Measurements from ENCODE around the gene AFF3.

The AFF3 gene

DNA sequence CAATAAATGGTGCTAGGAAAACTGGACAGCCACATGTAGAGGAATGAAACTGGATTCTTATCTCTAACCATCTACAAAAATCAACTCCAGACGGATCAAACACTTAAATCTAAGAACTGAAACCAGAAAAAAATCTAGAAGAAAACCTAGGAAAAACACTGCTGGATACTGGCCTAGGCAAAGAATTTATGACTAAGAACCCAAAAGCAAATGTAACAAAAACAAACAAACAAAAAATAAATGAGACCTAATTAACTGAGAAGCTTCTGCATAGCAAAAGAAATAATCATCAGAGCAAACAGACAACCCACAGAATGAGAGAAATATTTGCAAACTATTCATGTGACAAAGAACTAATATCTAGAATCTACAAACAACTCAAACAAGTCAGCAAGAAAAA lies 338.5 kb downstream of the AFF3 start:
- DNase-seq (ENCODE audit: low spot score), result no peak
- TF ChIP-seq, protein P1, sequence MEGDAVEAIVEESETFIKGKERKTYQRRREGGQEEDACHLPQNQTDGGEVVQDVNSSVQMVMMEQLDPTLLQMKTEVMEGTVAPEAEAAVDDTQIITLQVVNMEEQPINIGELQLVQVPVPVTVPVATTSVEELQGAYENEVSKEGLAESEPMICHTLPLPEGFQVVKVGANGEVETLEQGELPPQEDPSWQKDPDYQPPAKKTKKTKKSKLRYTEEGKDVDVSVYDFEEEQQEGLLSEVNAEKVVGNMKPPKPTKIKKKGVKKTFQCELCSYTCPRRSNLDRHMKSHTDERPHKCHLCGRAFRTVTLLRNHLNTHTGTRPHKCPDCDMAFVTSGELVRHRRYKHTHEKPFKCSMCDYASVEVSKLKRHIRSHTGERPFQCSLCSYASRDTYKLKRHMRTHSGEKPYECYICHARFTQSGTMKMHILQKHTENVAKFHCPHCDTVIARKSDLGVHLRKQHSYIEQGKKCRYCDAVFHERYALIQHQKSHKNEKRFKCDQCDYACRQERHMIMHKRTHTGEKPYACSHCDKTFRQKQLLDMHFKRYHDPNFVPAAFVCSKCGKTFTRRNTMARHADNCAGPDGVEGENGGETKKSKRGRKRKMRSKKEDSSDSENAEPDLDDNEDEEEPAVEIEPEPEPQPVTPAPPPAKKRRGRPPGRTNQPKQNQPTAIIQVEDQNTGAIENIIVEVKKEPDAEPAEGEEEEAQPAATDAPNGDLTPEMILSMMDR (IDR thresholded peaks at IDR 0.05; ENCODE audit: borderline replicate concordance, control extremely low read depth, extremely low read depth, insufficient read depth, missing control alignments), result no peak
- in situ Hi-C loops (cut with MboI; ENCODE audit: low sequenced_read_pairs, unreplicated experiment), result no loop called here

DNA sequence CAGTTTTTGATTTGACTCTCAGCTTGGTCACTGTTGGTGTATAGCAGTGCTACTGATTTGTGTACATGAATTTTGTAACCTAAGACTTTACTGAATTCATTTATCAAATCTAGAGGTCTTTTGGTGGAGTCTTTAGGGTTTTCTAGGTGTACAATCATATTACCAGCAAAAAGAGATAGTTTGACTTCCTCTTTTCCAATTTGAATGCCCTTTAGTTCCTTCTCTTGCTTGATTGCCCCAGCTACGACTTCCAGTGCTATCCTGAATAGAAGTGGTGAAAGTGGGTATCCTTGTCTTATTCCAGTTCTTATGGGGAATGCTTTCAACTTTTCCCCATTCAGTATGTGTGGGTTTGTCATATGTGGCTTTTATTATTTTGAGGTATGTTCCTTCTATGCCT lies 339.7 kb downstream of the AFF3 start:
- no peak for DNase-seq (ENCODE audit: low spot score)
- in situ Hi-C loops (cut with MboI; ENCODE audit: low sequenced_read_pairs, unreplicated experiment), result no loop called here
- TF ChIP-seq, protein P1 (IDR thresholded peaks at IDR 0.05; ENCODE audit: borderline replicate concordance, control extremely low read depth, extremely low read depth, insufficient read depth, missing control alignments), result no peak

DNA sequence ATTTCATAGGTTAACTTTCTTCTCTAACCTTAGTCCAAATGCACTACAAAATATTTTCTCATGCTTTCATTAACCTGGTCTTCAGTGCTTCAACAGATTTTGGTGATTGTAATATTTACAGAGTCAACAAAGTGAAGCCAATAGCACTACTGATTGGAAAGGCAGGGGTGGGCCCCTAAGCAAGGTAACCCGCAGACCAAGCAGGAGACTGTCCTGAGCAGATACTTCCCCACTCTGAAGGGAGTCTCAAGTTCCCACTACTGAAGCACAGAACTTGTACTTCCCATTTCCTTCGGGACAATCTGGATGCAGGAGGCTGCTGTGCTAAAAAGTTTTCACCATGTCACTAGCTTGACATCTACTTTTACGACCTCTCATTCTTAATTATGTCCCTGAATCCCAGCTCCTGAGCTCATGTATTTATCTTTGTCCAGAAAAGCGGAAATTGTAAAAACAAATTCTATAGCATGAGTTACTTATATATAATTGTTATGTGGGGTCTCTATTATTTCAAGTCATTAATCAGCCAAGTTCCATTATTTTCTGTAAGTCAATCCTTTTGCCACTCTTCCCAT lies 341.0 kb downstream of the AFF3 start:
- DNase-seq (ENCODE audit: low spot score), result no peak
- TF ChIP-seq, protein P1 (IDR thresholded peaks at IDR 0.05; ENCODE audit: borderline replicate concordance, control extremely low read depth, extremely low read depth, insufficient read depth, missing control alignments), result no peak
- in situ Hi-C loops (cut with MboI; ENCODE audit: low sequenced_read_pairs, unreplicated experiment), result no loop called here

DNA sequence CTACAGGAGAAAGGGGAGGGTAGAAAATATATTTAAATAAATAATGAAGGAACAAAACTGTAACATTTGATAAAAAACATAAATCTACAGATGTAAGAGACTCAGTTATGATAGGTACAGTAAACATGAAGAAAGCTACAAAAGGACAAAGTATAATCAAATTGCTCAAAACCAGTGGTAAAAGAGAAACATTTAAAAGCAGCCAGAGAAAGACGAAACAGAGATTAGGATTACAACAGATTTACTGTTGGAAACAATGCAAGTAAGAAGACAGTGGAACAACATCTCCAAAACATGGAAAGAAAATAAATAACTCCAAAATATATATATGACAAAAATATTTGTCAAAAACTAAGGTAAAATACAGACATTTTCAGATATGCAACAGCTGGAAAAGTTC lies 344.9 kb downstream of the AFF3 start:
- no peak for DNase-seq (ENCODE audit: low spot score)
- TF ChIP-seq, protein P1 (IDR thresholded peaks at IDR 0.05; ENCODE audit: borderline replicate concordance, control extremely low read depth, extremely low read depth, insufficient read depth, missing control alignments), result no peak
- in situ Hi-C loops (cut with MboI; ENCODE audit: low sequenced_read_pairs, unreplicated experiment), result no loop called here

DNA sequence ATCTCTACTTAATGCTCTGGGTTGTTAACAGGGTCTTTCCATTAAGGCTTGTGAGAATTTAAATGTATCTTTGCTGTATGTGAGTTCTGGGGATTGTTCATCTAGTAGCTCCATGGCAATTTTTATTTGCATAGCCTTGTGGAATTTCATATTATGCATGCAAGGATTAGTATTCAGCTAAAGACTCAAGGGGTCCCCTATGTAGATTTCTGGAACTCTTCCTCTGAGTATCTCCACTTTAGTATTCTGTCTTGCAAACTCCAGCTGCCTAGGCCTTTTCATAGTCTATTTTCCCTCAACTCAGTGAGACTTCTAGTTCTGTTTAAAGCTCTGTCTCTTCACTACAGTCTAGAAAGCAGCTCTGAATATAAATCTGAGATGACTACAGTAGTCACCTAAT lies 348.0 kb downstream of the AFF3 start:
- in situ Hi-C loops (cut with MboI; ENCODE audit: low sequenced_read_pairs, unreplicated experiment), result no loop called here
- TF ChIP-seq, protein P1 (IDR thresholded peaks at IDR 0.05; ENCODE audit: borderline replicate concordance, control extremely low read depth, extremely low read depth, insufficient read depth, missing control alignments), result no peak
- DNase-seq (ENCODE audit: low spot score), result no peak

DNA sequence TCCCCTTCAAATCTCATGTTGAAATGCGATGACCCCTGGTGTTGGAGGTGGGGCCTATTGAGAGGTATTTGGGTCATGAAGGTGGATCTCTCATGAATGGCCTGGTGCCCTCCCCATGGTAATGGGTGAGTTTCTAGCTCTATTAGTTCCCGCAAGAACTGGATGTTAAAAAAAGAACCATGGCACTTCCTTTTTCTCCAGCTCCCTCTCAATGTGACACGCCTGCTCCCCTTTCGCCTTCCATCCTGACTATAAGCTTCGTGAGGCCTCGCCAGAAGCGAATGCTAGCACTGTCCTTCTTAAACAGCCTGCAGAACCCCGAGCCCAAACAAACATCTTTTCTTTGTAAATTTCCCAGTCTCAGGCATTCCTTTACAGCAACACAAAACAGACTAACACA lies 349.4 kb downstream of the AFF3 start:
- DNase-seq (ENCODE audit: low spot score), result no peak
- in situ Hi-C loops (cut with MboI; ENCODE audit: low sequenced_read_pairs, unreplicated experiment), result no loop called here

More for the DNA sequence above, 349.4 kb downstream of the AFF3 start:
- TF ChIP-seq, protein P1 (IDR thresholded peaks at IDR 0.05; ENCODE audit: borderline replicate concordance, control extremely low read depth, extremely low read depth, insufficient read depth, missing control alignments), result no peak

Measured in GM13976 (cell line).